ELF-1 (cell line): ENCODE results near the gene CYP46A1.
"Not testable (repeated sequence)": the region's sequence is repeated elsewhere in the genome, so short reads cannot be mapped to it uniquely, and the experiment has no call there.

Source experiments
- DNase-seq: peaks from one replicate; pipeline ENCODE4 v3.0.0-alpha.2; 2016; ENCODE audit warnings: low read depth, low spot score

Gene CYP46A1

GRCh38 chr14:99755629-99756603, 71.8 kb downstream of the CYP46A1 start:
- DNase-seq, result no peak

GRCh38 chr14:99756796-99757195, 72.7 kb downstream of the CYP46A1 start:
- no peak for DNase-seq

- DNase-seq, result no peak
Measured at GRCh38 chr14:99757331-99758070, 73.4 kb downstream of the CYP46A1 start.

GRCh38 chr14:99758121-99758821, 74.2 kb downstream of the CYP46A1 start:
- peak; percentile 63 for DNase-seq

- no peak for DNase-seq
Measured at GRCh38 chr14:99758872-99759545, 74.9 kb downstream of the CYP46A1 start.

GRCh38 chr14:99759546-99759925, 75.4 kb downstream of the CYP46A1 start:
- no peak for DNase-seq

- DNase-seq, result no peak
Measured at GRCh38 chr14:99760817-99761216, 76.7 kb downstream of the CYP46A1 start.

GRCh38 chr14:99762911-99763310, 78.8 kb downstream of the CYP46A1 start:
- DNase-seq, result not testable (repeated sequence)

- DNase-seq, result no peak
Measured at GRCh38 chr14:99763527-99764221, 79.6 kb downstream of the CYP46A1 start.

GRCh38 chr14:99764222-99764706, 80.2 kb downstream of the CYP46A1 start:
- no peak for DNase-seq

GRCh38 chr14:99768381-99768780, 84.3 kb downstream of the CYP46A1 start:
- no peak for DNase-seq

GRCh38 chr14:99769123-99769522, 85.0 kb downstream of the CYP46A1 start:
- DNase-seq, result no peak

- no peak for DNase-seq
Measured at GRCh38 chr14:99769799-99770198, 85.7 kb downstream of the CYP46A1 start.

- no peak for DNase-seq
Measured at GRCh38 chr14:99772371-99773283, 88.5 kb downstream of the CYP46A1 start.

- peak; percentile 77 for DNase-seq
Measured at GRCh38 chr14:99773521-99774497, 89.7 kb downstream of the CYP46A1 start.

GRCh38 chr14:99774556-99775307, 90.6 kb downstream of the CYP46A1 start:
- DNase-seq, result no peak

- DNase-seq, result no peak
Measured at GRCh38 chr14:99775351-99775750, 91.3 kb downstream of the CYP46A1 start.
